Stomach (tissue), 4 donors: Measurements from ENCODE around the gene C10orf90.

ENCODE experiments used
- CTCF ChIP-seq, 7 experiments: fragments of 450-650 bp in 4 of 7; fragments of 200-600 bp in 3 of 7; sonication (generic) in 3 of 7; IDR thresholded peaks; one replicate each; pipeline ENCODE4 v1.5.1; 2016 to 2019; ENCODE audit warnings: antibody characterized with exemption in 7 of 7, control low read depth in 2 of 7, mild to moderate bottlenecking in 1 of 7
- POLR2A ChIP-seq, 4 donors: fragments of 450-650 bp; IDR thresholded peaks; one replicate each; pipeline ENCODE4 v1.6.1; 2016; ENCODE audit warnings: antibody characterized with exemption in 4 of 4, control low read depth in 2 of 4, mild to moderate bottlenecking in 1 of 4, moderate library complexity in 1 of 4
- POLR2AphosphoS5 ChIP-seq, 3 donors: sonication (generic); formaldehyde crosslinking; IDR thresholded peaks; one replicate each; pipeline ENCODE4 v1.6.1; 2016; ENCODE audit warnings: antibody characterized with exemption in 3 of 3

- TF ChIP-seq POLR2A (IDR thresholded peaks at IDR 0.05) (no peak), CTCF (IDR thresholded peaks at IDR 0.05) (no peak), POLR2AphosphoS5 (IDR thresholded peaks at IDR 0.05) (no peak)
Observed at GRCh38 chr10:126561921-126562680, 108.4 kb downstream of the C10orf90 start.
